BLaER1 (cell line): Measurements from ENCODE around the gene LAMC3.
A peak's percentile ranks its signal among the peaks of the same experiment; 100 is the strongest.
"Not testable (repeated sequence)": the region's sequence is repeated elsewhere in the genome, so short reads cannot be mapped to it uniquely, and the experiment has no call there.

ENCODE experiments used
- H3K27ac ChIP-seq: shearing (Covaris generic); formaldehyde crosslinking; 2 replicates; pipeline ENCODE4 v1.8.1; 2022
- H3K27me3 ChIP-seq: shearing (Covaris generic); formaldehyde crosslinking; 2 replicates; pipeline ENCODE4 v1.8.1; 2022
- H3K36me3 ChIP-seq: shearing (Covaris generic); formaldehyde crosslinking; 2 replicates; pipeline ENCODE4 v1.8.1; 2022
- H3K4me1 ChIP-seq: shearing (Covaris generic); formaldehyde crosslinking; 2 replicates; pipeline ENCODE4 v1.8.1; 2022
- H3K4me2 ChIP-seq: shearing (Covaris generic); formaldehyde crosslinking; 2 replicates; pipeline ENCODE4 v1.8.1; 2022
- H3K4me3 ChIP-seq: shearing (Covaris generic); formaldehyde crosslinking; 2 replicates; pipeline ENCODE4 v1.8.1; 2022
- H3K9ac ChIP-seq: shearing (Covaris generic); formaldehyde crosslinking; 2 replicates; pipeline ENCODE4 v1.8.1; 2022
- H3K9me3 ChIP-seq: shearing (Covaris generic); formaldehyde crosslinking; 2 replicates; pipeline ENCODE4 v1.8.1; 2022
- H4K20me1 ChIP-seq: shearing (Covaris generic); formaldehyde crosslinking; 2 replicates; pipeline ENCODE4 v1.8.1; 2022
- Cebpa-rat ChIP-seq: shearing (Covaris generic); IDR thresholded peaks from 2 replicates; pipeline ENCODE4 v1.8.1; 2022

Gene LAMC3

DNA sequence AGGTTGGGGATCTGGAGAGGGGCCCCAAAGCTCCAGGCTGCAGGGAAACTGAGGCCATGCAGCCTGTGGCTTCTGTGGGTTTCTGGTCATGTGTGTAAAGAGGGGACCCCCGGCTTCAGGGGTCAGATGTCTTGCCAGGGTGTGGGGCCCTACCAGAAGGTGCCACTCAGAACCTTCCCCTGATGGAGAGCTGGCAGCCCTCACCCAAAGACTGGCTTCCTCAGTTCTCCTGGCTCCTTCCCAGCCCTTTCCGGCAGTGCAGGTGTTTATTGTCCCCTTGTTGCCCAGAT, 11.6 kb upstream of the LAMC3 start:
- Histone ChIP-seq H3K9ac (no peak overlapping the region), H3K27ac (no peak overlapping the region), H3K27me3 (no peaks in the 10 kb centered on the region), H3K4me3 (no peak overlapping the region), H3K9me3 (no peaks in the 10 kb centered on the region), H3K4me2 (no peak overlapping the region), H4K20me1 (no peaks in the 10 kb centered on the region), H3K36me3 (no peaks in the 10 kb centered on the region), H3K4me1 (peaks cover 13% of the 10 kb centered on the region)
- no peak for TF ChIP-seq Cebpa-rat

DNA sequence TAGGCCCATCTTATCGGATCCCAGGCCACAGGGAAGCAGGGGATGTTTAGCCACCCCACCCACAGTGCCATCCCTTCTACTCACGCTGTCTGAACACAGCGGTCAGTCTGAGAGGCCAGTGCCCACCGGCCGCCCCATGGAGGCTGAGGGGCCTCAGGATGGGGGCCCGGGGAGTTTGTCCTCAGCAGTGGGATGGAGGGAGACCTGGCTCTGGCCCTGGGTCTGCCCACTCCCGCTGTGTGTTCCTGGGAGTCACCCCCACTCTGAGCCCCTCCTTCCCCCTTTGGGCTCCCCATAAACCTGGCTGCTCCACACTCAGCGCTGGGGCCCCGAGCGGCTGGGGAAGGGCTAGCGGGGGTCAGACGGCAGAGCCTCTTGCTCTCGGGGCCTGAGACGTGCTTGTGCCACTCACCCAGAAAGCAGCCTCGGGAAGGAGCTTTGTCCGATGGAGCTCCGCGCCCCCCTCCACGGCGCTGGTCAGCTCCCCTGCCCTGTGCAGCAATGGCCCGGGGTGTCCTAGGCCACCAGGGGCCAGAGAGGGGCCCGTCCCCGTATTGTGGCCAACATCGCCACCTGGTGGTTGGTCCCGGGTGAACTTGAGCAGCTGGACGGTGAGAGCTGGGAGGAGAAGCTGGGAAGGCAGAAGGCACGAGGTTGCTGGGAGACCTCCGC, 10.9 kb upstream of the LAMC3 start:
- no peak for TF ChIP-seq Cebpa-rat
- no peaks in the 10 kb centered on the region for H4K20me1 ChIP-seq
- peaks cover 13% of the 10 kb centered on the region for H3K4me1 ChIP-seq
- no peak overlapping the region for H3K9ac ChIP-seq
- H3K27ac ChIP-seq, result no peak overlapping the region
- no peak overlapping the region for H3K4me2 ChIP-seq
- no peaks in the 10 kb centered on the region for H3K9me3 ChIP-seq
- no peaks in the 10 kb centered on the region for H3K36me3 ChIP-seq
- H3K4me3 ChIP-seq, result no peak overlapping the region
- H3K27me3 ChIP-seq, result no peaks in the 10 kb centered on the region

DNA sequence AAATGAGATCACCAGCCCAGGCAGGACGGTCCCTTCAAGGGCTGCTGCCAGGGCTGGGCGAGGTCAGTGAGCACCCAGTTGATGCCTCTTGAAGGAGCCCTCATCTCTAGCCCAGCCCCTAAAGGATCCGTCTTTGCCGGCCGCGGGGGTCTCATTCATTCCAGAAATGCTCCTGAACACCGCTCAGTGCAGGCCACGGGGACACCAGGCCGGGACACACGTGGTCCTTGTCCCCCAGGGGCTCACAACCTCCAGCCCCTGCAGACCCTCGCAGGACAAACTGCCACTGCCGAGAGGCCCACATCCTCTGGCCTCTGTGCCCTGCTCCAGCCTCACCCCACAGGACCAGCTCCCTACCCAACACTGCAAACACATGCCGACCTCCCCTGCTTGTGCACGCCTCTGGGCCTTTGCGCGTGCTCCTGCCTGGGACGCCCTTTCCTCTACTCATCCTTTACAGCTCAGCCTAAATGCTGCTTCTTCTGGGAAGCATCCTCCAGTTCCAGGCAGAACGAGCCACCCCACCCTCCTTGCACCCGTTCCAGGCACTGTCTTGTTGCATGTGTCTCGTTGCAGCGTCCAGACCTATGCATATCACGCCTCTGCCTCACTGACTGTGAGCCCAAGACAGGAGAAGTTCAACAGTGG, 10.3 kb upstream of the LAMC3 start:
- no peak overlapping the region for H3K9ac ChIP-seq
- peaks cover 13% of the 10 kb centered on the region for H3K4me1 ChIP-seq
- no peaks in the 10 kb centered on the region for H3K9me3 ChIP-seq
- no peak overlapping the region for H3K4me2 ChIP-seq
- TF ChIP-seq Cebpa-rat, result no peak
- no peaks in the 10 kb centered on the region for H3K36me3 ChIP-seq
- no peak overlapping the region for H3K4me3 ChIP-seq
- H4K20me1 ChIP-seq, result no peaks in the 10 kb centered on the region
- no peak overlapping the region for H3K27ac ChIP-seq
- H3K27me3 ChIP-seq, result no peaks in the 10 kb centered on the region

- no peaks in the 10 kb centered on the region for H3K9me3 ChIP-seq
Measured at GRCh38 chr9:130999245-130999623, 9.7 kb upstream of the LAMC3 start.

DNA sequence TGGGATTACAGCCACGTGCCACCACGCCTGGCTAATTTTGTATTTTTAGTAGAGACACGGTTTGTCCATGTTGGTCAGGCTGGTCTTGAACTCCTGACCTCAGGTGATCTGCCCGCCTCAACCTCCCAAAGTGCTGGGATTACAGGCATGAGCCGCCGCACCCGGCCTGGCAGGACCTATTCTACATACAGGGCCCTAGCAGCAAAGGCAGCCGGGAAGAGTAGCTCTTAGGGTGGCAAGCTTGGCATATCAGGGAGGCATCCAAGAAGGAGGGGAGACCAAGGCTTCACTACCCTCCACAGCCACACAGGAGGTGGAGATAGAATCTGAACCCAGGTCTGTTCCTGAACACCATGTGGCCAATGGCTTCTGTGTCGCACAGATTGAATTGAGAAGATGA, 8.4 kb upstream of the LAMC3 start:
- H3K9ac ChIP-seq, H3K27me3 ChIP-seq, H3K9me3 ChIP-seq, H4K20me1 ChIP-seq, H3K4me1 ChIP-seq, H3K36me3 ChIP-seq, H3K4me2 ChIP-seq, H3K4me3 ChIP-seq, H3K27ac ChIP-seq: not testable (repeated sequence)

More at GRCh38 chr9:130999245-130999623, 9.7 kb upstream of the LAMC3 start:
- Histone ChIP-seq H3K9ac (no peak overlapping the region), H3K36me3 (no peaks in the 10 kb centered on the region), H4K20me1 (no peaks in the 10 kb centered on the region), H3K4me3 (no peak overlapping the region), H3K27me3 (no peaks in the 10 kb centered on the region), H3K27ac (no peak overlapping the region), H3K4me2 (no peak overlapping the region), H3K4me1 (peaks cover 13% of the 10 kb centered on the region)
- no peak for TF ChIP-seq Cebpa-rat

DNA sequence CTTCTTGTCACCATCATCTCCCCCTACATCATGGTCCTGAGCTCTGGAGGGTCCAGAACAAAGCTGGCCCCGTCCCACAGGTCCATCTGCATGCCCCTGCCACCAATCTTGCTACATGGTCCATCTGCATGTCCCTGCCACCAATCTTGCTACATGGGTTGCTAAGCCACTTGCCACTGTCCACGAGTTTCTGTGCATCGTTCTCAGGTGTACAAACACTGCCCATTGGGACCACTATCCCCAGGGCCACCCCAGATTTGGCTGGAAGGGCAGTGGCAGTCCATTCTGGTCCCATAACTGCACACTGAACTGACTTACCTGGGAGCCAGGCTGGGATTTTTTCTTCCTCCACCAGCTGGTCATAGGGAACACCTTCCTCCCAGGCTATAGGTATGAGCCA, 8.0 kb upstream of the LAMC3 start:
- H3K4me3 ChIP-seq, result no peak overlapping the region
- H3K36me3 ChIP-seq, result no peaks in the 10 kb centered on the region
- H3K27me3 ChIP-seq, result no peaks in the 10 kb centered on the region
- H3K4me2 ChIP-seq, result no peak overlapping the region
- H3K9ac ChIP-seq, result no peak overlapping the region
- H3K4me1 ChIP-seq, result peaks cover under 1% of the 10 kb centered on the region; the same call in 1 of the 2 replicates
- no peaks in the 10 kb centered on the region for H3K9me3 ChIP-seq
- no peak for TF ChIP-seq Cebpa-rat
- no peaks in the 10 kb centered on the region for H4K20me1 ChIP-seq
- no peak overlapping the region for H3K27ac ChIP-seq

- TF ChIP-seq Cebpa-rat, result no peak
- no peaks in the 10 kb centered on the region for H3K9me3 ChIP-seq
- no peak overlapping the region for H3K4me3 ChIP-seq
- no peak overlapping the region for H3K9ac ChIP-seq
- no peaks in the 10 kb centered on the region for H3K27me3 ChIP-seq
- no peak overlapping the region for H3K27ac ChIP-seq
- no peaks in the 10 kb centered on the region for H3K36me3 ChIP-seq
- H4K20me1 ChIP-seq, result no peaks in the 10 kb centered on the region
- no peak overlapping the region for H3K4me2 ChIP-seq
- no peaks in the 10 kb centered on the region for H3K4me1 ChIP-seq
Measured at GRCh38 chr9:131001990-131002389, 7.0 kb upstream of the LAMC3 start.

DNA sequence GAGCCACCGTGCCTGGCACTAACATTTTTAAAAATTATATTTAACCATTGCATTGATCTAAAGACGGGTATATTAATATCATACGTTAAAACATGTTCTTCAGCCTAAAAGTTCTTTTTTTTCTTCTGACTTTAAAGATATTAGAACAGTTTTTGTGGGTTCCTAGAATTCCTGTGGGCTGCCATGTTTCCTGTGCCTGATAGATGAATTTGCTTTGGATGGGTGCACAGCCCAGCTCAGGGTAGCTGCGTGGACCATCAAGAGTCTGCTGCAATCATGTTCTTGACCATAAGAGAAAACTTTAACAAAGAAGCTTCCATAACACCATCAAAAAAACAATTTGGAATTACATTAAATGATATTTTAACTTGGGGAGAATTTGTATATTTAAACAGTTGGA, 2.4 kb upstream of the LAMC3 start:
- Histone ChIP-seq H4K20me1 (no peaks in the 10 kb centered on the region), H3K4me3 (no peak overlapping the region), H3K27me3 (peaks cover 29% of the 10 kb centered on the region), H3K36me3 (no peaks in the 10 kb centered on the region), H3K4me2 (no peak overlapping the region), H3K9ac (no peak overlapping the region), H3K4me1 (no peaks in the 10 kb centered on the region), H3K9me3 (no peaks in the 10 kb centered on the region), H3K27ac (no peak overlapping the region)
- TF ChIP-seq Cebpa-rat, result no peak

- H3K4me1 ChIP-seq, result 0 out of 2 replicates have a peak, but pooled peaks cover 3% of the 10 kb centered on the region
- no peak overlapping the region for H3K9ac ChIP-seq
- H3K4me3 ChIP-seq, result no peak overlapping the region
- H3K27ac ChIP-seq, result no peak overlapping the region
- no peak overlapping the region for H3K4me2 ChIP-seq
- H3K36me3 ChIP-seq, result no peaks in the 10 kb centered on the region
- TF ChIP-seq Cebpa-rat, result no peak
- no peaks in the 10 kb centered on the region for H3K9me3 ChIP-seq
- H3K27me3 ChIP-seq, result peaks cover 29% of the 10 kb centered on the region
- H4K20me1 ChIP-seq, result no peaks in the 10 kb centered on the region
Measured at GRCh38 chr9:131008086-131008485, 888 bp upstream of the LAMC3 start.

- peak overlapping the region; percentile 67 for H3K4me2 ChIP-seq
- no peak for TF ChIP-seq Cebpa-rat
- no peaks in the 10 kb centered on the region for H3K9me3 ChIP-seq
- H3K27me3 ChIP-seq, result peaks cover 29% of the 10 kb centered on the region
- H3K9ac ChIP-seq, result no peak overlapping the region
- 0 out of 2 replicates have a peak, but pooled peaks cover 8% of the 10 kb centered on the region for H3K4me1 ChIP-seq
- H4K20me1 ChIP-seq, result no peaks in the 10 kb centered on the region
- peak overlapping the region; percentile 48; the same call in 1 of the 2 replicates for H3K4me3 ChIP-seq
- H3K27ac ChIP-seq, result no peak overlapping the region
- H3K36me3 ChIP-seq, result no peaks in the 10 kb centered on the region
Measured at GRCh38 chr9:131008563-131008908, 438 bp upstream of the LAMC3 start.
